Activated CD8-positive, alpha-beta memory T cell treated with anti-CD3 and anti-CD28 coated beads, Interleukin-2, amount 10 ng/mL, durations not matched to agents 7 days and 5 days (primary cell): ENCODE data around the gene TMEM243. TPM values are rescaled to one million over a fixed set of nuclear protein-coding genes. Genes with fewer than 3 reads are reported as not detected.
"Not testable (repeated sequence)": the region's sequence is repeated elsewhere in the genome, so short reads cannot be mapped to it uniquely, and the experiment has no call there.

ENCODE experiments used
- ATAC-seq: fragments of 150-1000 bp; cut with Tn5 transposase; one replicate; pipeline ENCODE4 v1.10.0; 2021; ENCODE audit warnings: moderate library complexity
- CTCF ChIA-PET: fragments of 350-600 bp; sonication (Branson Sonifier 250); formaldehyde crosslinking; loops from one replicate; lab custom pipeline; 2021; ENCODE audit warnings: antibody characterized with exemption; lab: Charles Lee
- DNase-seq: peaks from one replicate; pipeline ENCODE4 v3.0.0-alpha.2; 2020
- H3K27ac Mint-ChIP-seq: one replicate; pipeline ENCODE4 v1.8.0; 2021; ENCODE audit warnings: mild to moderate bottlenecking, mixed read lengths
- H3K27me3 Mint-ChIP-seq: one replicate; pipeline ENCODE4 v1.8.0; 2021; ENCODE audit warnings: mixed read lengths
- H3K36me3 Mint-ChIP-seq: one replicate; pipeline ENCODE4 v1.8.0; 2021; ENCODE audit warnings: mild to moderate bottlenecking, mixed read lengths
- H3K4me1 Mint-ChIP-seq: one replicate; pipeline ENCODE4 v1.8.0; 2021; ENCODE audit warnings: mixed read lengths
- H3K4me3 Mint-ChIP-seq: one replicate; pipeline ENCODE4 v1.8.0; 2021; ENCODE audit warnings: mild to moderate bottlenecking, moderate library complexity, mixed read lengths
- H3K9me3 Mint-ChIP-seq: one replicate; pipeline ENCODE4 v1.8.0; 2022; ENCODE audit warnings: low read depth, mixed read lengths
- total RNA-seq, 2 experiments: library from RNA; stranded (reverse); gene quantifications; one replicate each; pipeline ENCODE4 v1.2.3, GENCODE V29; 2021

Gene TMEM243
- total RNA-seq, 2 experiments from 2014 or later, result 32.2 to 42.3 TPM

GRCh38 chr7:87204933-87205332, 14.6 kb downstream of the TMEM243 start:
- Mint-ChIP-seq H3K27ac (no peak overlapping the region), H3K4me3 (no peak overlapping the region), H3K4me1 (peaks cover 16% of the 10 kb centered on the region), H3K9me3 (peaks cover 23% of the 10 kb centered on the region), H3K27me3 (no peaks in the 10 kb centered on the region), H3K36me3 (peaks cover 90% of the 10 kb centered on the region)
- no peak for ATAC-seq
- no peak for DNase-seq
- CTCF ChIA-PET, result interaction anchor here (1.2 to 1.4 kb wide), 2 partner anchors 8 to 12 kb away, joined by 3 read pairs; no protein-coding TSS in a partner anchor

GRCh38 chr7:87203929-87204328, 15.6 kb downstream of the TMEM243 start:
- CTCF ChIA-PET, result interaction anchor here (0.8 to 1.5 kb wide), 4 partner anchors 9 to 202 kb away, joined by 3 to 6 read pairs (median 3); partner anchors contain the start of gene TMEM243
- H3K9me3 Mint-ChIP-seq, result peaks cover 23% of the 10 kb centered on the region
- H3K27ac Mint-ChIP-seq, H3K27me3 Mint-ChIP-seq, H3K4me3 Mint-ChIP-seq, DNase-seq, ATAC-seq: not testable (repeated sequence)
- H3K4me1 Mint-ChIP-seq, result peaks cover 20% of the 10 kb centered on the region
- H3K36me3 Mint-ChIP-seq, result peaks cover 92% of the 10 kb centered on the region

GRCh38 chr7:87202705-87203104, 16.8 kb downstream of the TMEM243 start:
- peaks cover 23% of the 10 kb centered on the region for H3K9me3 Mint-ChIP-seq
- H3K4me1 Mint-ChIP-seq, result peaks cover 18% of the 10 kb centered on the region
- no peak overlapping the region for H3K4me3 Mint-ChIP-seq
- no peak for ATAC-seq
- peaks cover 91% of the 10 kb centered on the region for H3K36me3 Mint-ChIP-seq
- no peaks in the 10 kb centered on the region for H3K27me3 Mint-ChIP-seq
- CTCF ChIA-PET, result no interaction called here
- no peak for DNase-seq
- H3K27ac Mint-ChIP-seq, result no peak overlapping the region

GRCh38 chr7:87202208-87202607, 17.3 kb downstream of the TMEM243 start:
- CTCF ChIA-PET, result interaction anchor here (1.1 to 1.3 kb wide), 2 partner anchors 10 to 30 kb away, joined by 3 to 4 read pairs; no protein-coding TSS in a partner anchor
- no peak overlapping the region for H3K27ac Mint-ChIP-seq
- H3K9me3 Mint-ChIP-seq, result peaks cover 23% of the 10 kb centered on the region
- ATAC-seq, result no peak
- H3K4me1 Mint-ChIP-seq, result peaks cover 18% of the 10 kb centered on the region
- no peak for DNase-seq
- H3K4me3 Mint-ChIP-seq, result no peak overlapping the region
- no peaks in the 10 kb centered on the region for H3K27me3 Mint-ChIP-seq
- H3K36me3 Mint-ChIP-seq, result peaks cover 91% of the 10 kb centered on the region

- H3K9me3 Mint-ChIP-seq, result peaks cover 12% of the 10 kb centered on the region
- H3K4me1 Mint-ChIP-seq, result peaks cover 18% of the 10 kb centered on the region
- no peak for DNase-seq
- H3K4me3 Mint-ChIP-seq, result no peak overlapping the region
- no peaks in the 10 kb centered on the region for H3K27me3 Mint-ChIP-seq
- no peak overlapping the region for H3K27ac Mint-ChIP-seq
- CTCF ChIA-PET, result interaction anchor here (1.3 kb wide), 1 partner anchor 27 kb away, joined by 3 read pairs; no protein-coding TSS in a partner anchor
- H3K36me3 Mint-ChIP-seq, result peaks cover 88% of the 10 kb centered on the region
- no peak for ATAC-seq
These were observed 19.7 kb downstream of the TMEM243 start for GRCh38 chr7:87199700-87200450.

- H3K9me3 Mint-ChIP-seq, result peaks cover 10% of the 10 kb centered on the region
- no peak overlapping the region for H3K27ac Mint-ChIP-seq
- CTCF ChIA-PET, result interaction anchor here (1.0 to 1.3 kb wide), 3 partner anchors 20 to 45 kb away, joined by 3 read pairs; partner anchors contain the start of gene TMEM243
- H3K27me3 Mint-ChIP-seq, result no peaks in the 10 kb centered on the region
- peaks cover 87% of the 10 kb centered on the region for H3K36me3 Mint-ChIP-seq
- DNase-seq (no peak), ATAC-seq (no peak)
- peaks cover 18% of the 10 kb centered on the region for H3K4me1 Mint-ChIP-seq
- no peak overlapping the region for H3K4me3 Mint-ChIP-seq
These were observed 20.3 kb downstream of the TMEM243 start for GRCh38 chr7:87199241-87199640.

- H3K27me3 Mint-ChIP-seq, result no peaks in the 10 kb centered on the region
- DNase-seq (no peak), ATAC-seq (no peak)
- peaks cover 69% of the 10 kb centered on the region for H3K36me3 Mint-ChIP-seq
- peaks cover 9% of the 10 kb centered on the region for H3K4me1 Mint-ChIP-seq
- no peak overlapping the region for H3K4me3 Mint-ChIP-seq
- no peak overlapping the region for H3K27ac Mint-ChIP-seq
- CTCF ChIA-PET, result no interaction called here
- no peaks in the 10 kb centered on the region for H3K9me3 Mint-ChIP-seq
These were observed 25.6 kb downstream of the TMEM243 start for GRCh38 chr7:87193912-87194311.

GRCh38 chr7:87192784-87193487, 26.6 kb downstream of the TMEM243 start:
- Mint-ChIP-seq H3K36me3 (peaks cover 69% of the 10 kb centered on the region), H3K27ac (peak overlapping the region; percentile 13), H3K27me3 (no peaks in the 10 kb centered on the region), H3K9me3 (no peaks in the 10 kb centered on the region), H3K4me3 (no peak overlapping the region), H3K4me1 (peaks cover 13% of the 10 kb centered on the region)
- CTCF ChIA-PET, result interaction anchor here (0.8 to 1.4 kb wide), 4 partner anchors 10 to 31 kb away, joined by 3 to 5 read pairs (median 3); no protein-coding TSS in a partner anchor
- DNase-seq, result no peak
- ATAC-seq, result no peak

- DNase-seq (no peak), ATAC-seq (no peak)
- H3K9me3 Mint-ChIP-seq, result no peaks in the 10 kb centered on the region
- H3K27ac Mint-ChIP-seq, result no peak overlapping the region
- H3K36me3 Mint-ChIP-seq, result peaks cover 65% of the 10 kb centered on the region
- CTCF ChIA-PET, result interaction anchor here (1.2 kb wide), 1 partner anchor 36 kb away, joined by 3 read pairs; no protein-coding TSS in a partner anchor
- H3K27me3 Mint-ChIP-seq, result no peaks in the 10 kb centered on the region
- H3K4me3 Mint-ChIP-seq, result no peak overlapping the region
- H3K4me1 Mint-ChIP-seq, result peaks cover 15% of the 10 kb centered on the region
These were observed 28.7 kb downstream of the TMEM243 start for GRCh38 chr7:87190783-87191182.

- Mint-ChIP-seq H3K36me3 (peaks cover 66% of the 10 kb centered on the region), H3K4me3 (no peak overlapping the region)
These were observed 30.6 kb downstream of the TMEM243 start for GRCh38 chr7:87188930-87189329.

GRCh38 chr7:87187120-87187519, 32.4 kb downstream of the TMEM243 start:
- H3K27me3 Mint-ChIP-seq, result no peaks in the 10 kb centered on the region
- DNase-seq (no peak), ATAC-seq (no peak)
- no peak overlapping the region for H3K4me3 Mint-ChIP-seq
- CTCF ChIA-PET, result interaction anchor here (1.2 kb wide), 1 partner anchor 49 kb away, joined by 3 read pairs; no protein-coding TSS in a partner anchor
- H3K27ac Mint-ChIP-seq, result no peak overlapping the region
- H3K36me3 Mint-ChIP-seq, result peaks cover 72% of the 10 kb centered on the region
- peaks cover 36% of the 10 kb centered on the region for H3K4me1 Mint-ChIP-seq
- no peaks in the 10 kb centered on the region for H3K9me3 Mint-ChIP-seq

More at GRCh38 chr7:87188930-87189329, 30.6 kb downstream of the TMEM243 start:
- no peak overlapping the region for H3K27ac Mint-ChIP-seq
- peaks cover 22% of the 10 kb centered on the region for H3K4me1 Mint-ChIP-seq
- ATAC-seq, result no peak
- DNase-seq, result no peak
- CTCF ChIA-PET, result no interaction called here
- no peaks in the 10 kb centered on the region for H3K27me3 Mint-ChIP-seq
- no peaks in the 10 kb centered on the region for H3K9me3 Mint-ChIP-seq

GRCh38 chr7:87179180-87179579, 40.4 kb downstream of the TMEM243 start:
- H3K36me3 Mint-ChIP-seq, result peaks cover 64% of the 10 kb centered on the region
- no peaks in the 10 kb centered on the region for H3K27me3 Mint-ChIP-seq
- DNase-seq, result no peak
- CTCF ChIA-PET, result no interaction called here
- no peaks in the 10 kb centered on the region for H3K9me3 Mint-ChIP-seq
- no peak overlapping the region for H3K27ac Mint-ChIP-seq
- H3K4me3 Mint-ChIP-seq, result no peak overlapping the region
- peaks cover 36% of the 10 kb centered on the region for H3K4me1 Mint-ChIP-seq
- no peak for ATAC-seq

GRCh38 chr7:87178320-87178719, 41.2 kb downstream of the TMEM243 start:
- no peak overlapping the region for H3K4me3 Mint-ChIP-seq
- H3K36me3 Mint-ChIP-seq, result peaks cover 63% of the 10 kb centered on the region
- no peak for DNase-seq
- no peaks in the 10 kb centered on the region for H3K27me3 Mint-ChIP-seq
- CTCF ChIA-PET, result no interaction called here
- ATAC-seq, result no peak
- H3K4me1 Mint-ChIP-seq, result peaks cover 29% of the 10 kb centered on the region
- H3K9me3 Mint-ChIP-seq, result no peaks in the 10 kb centered on the region
- no peak overlapping the region for H3K27ac Mint-ChIP-seq
